Omental fat pad (tissue), 4 donors: ENCODE data around the gene ADCY2. TPM values are rescaled to one million over a fixed set of nuclear protein-coding genes. Genes with fewer than 3 reads are reported as not detected.

Experiments
- ATAC-seq: fragments of 150-250 bp; one replicate; pipeline ENCODE4 v1.9.1; 2016; ENCODE audit warnings: mild to moderate bottlenecking, moderate library complexity; ENCODE audit not compliant: low FRiP score
- DNase-seq: peaks from one replicate; pipeline ENCODE4 v3.0.0-alpha.2; 2019; ENCODE audit warnings: low spot score
- total RNA-seq, 4 donors: library from RNA; depleted of rRNA; stranded (reverse); fragments of >200 nt; gene quantifications; one replicate each; pipeline ENCODE4 v1.1.0, GENCODE V29; 2016
- TF ChIP-seq, protein P1 (sequence below), 3 donors: fragments of 450-650 bp; IDR thresholded peaks; one replicate each; pipeline ENCODE4 v1.5.1; 2016 to 2017; ENCODE audit warnings: antibody characterized with exemption in 3 of 3, mild to moderate bottlenecking in 3 of 3, moderate library complexity in 2 of 3

Gene ADCY2
- total RNA-seq, 4 donors from 2014 or later, result 1.1 to 2.4 (median 1.7) TPM

DNA sequence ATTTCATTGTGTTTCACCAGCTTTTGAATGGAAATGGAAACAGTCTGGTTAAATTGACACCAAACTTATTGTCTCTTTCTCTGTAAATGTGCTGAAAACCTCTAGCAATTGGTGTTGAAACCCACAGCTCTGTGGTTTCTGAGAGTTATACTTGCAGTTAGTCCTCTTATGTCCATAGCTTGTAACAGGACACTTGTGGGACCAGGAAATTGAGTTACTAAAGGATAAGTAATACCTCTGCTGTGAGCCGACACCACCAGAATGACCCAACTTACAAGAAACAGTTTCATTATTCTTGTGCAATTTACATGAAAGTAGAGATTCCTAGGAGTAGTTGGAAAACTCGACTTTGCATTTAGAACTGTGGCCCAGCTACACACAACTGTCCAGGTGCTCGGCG lies 263.5 kb downstream of the ADCY2 start:
- TF ChIP-seq, protein P1, sequence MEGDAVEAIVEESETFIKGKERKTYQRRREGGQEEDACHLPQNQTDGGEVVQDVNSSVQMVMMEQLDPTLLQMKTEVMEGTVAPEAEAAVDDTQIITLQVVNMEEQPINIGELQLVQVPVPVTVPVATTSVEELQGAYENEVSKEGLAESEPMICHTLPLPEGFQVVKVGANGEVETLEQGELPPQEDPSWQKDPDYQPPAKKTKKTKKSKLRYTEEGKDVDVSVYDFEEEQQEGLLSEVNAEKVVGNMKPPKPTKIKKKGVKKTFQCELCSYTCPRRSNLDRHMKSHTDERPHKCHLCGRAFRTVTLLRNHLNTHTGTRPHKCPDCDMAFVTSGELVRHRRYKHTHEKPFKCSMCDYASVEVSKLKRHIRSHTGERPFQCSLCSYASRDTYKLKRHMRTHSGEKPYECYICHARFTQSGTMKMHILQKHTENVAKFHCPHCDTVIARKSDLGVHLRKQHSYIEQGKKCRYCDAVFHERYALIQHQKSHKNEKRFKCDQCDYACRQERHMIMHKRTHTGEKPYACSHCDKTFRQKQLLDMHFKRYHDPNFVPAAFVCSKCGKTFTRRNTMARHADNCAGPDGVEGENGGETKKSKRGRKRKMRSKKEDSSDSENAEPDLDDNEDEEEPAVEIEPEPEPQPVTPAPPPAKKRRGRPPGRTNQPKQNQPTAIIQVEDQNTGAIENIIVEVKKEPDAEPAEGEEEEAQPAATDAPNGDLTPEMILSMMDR (IDR thresholded peaks at IDR 0.05), result no peak
- DNase-seq (no peak), ATAC-seq (no peak)

DNA sequence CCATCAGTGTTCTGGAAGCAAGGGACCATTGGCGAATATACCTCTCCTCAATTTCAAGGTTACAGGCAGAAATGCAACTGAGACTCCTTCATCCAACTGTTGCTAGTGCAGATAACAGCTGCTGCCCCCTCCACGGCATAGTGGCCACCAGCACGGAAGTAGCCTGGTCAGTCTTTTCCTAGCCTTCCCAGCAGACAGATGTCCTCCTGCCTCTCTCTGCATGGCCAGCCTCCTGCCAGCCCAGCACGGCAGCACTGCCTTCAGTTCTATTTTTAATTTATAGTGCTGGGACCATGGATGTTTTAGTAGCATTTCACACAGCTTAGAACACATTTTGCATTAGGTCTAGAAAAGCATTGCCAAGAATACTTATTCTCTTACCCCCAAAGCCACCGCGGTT lies 266.4 kb downstream of the ADCY2 start:
- DNase-seq (no peak), ATAC-seq (no peak)
- TF ChIP-seq, protein P1 (IDR thresholded peaks at IDR 0.05), result no peak

DNA sequence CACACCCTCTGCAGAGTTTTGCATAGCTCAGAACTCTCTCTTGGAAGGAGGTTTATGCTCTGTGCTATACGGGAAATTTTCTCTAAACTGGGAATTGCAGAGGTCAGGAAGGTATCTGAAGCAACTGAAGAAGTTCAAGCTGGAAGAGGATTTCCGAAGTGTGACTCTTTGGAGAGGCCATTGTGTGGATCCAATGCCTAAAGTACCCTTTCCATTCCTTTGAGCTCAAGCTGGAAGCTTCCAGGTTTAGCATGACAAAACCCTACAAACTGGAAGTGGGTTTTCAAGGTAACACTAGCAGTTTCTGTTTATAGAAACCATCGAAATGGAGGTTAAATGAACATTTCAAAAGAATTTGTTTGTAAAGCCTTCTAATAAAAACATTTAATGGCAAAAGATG lies 267.9 kb downstream of the ADCY2 start:
- DNase-seq (no peak), ATAC-seq (no peak)
- TF ChIP-seq, protein P1 (IDR thresholded peaks at IDR 0.05), result no peak

DNA sequence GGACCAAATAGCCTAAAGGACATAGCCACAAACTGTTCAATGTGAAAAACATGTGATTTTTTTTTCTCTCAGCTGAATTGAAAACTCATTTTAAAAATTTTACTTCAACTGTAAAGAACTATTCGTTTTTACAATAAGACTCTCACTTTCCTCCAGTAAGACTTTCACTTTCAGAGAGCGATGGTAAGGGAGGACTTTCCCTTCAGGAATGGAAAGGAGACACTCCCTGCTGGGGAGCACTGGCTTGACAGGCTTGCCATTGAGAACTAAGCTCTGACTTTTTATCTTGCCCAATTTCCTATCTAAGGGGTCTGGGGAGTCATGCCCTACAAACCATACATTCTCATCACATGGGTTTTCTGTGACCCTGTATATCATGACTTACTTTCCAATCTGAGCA lies 268.3 kb downstream of the ADCY2 start:
- no peak for DNase-seq
- TF ChIP-seq, protein P1 (IDR thresholded peaks at IDR 0.05), result no peak
- ATAC-seq, result no peak

DNA sequence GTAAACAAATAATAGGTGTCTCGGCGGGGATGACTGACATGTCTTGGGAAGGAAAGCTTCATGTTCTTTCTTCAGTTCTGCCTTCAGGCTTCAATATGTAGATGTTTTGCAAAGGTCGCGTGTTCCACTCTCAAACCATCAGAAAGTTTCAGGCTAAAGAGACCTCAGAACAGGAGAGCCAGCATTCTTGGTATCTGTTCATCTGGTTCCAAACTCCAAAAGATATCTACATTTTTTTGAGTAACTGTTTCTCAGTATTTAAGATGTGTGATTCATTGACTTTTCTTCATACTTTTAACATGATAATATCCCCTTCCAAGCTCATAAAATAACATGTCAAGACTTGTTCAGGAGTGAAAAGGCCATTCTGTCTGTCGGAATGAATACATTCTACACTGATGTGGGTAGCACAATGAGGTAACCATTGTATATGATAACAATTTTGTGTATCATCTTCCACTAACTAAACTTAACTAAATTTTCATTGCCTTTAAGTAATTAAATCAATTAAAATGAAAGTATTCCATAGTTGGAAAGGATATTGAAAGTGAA lies 271.4 kb downstream of the ADCY2 start:
- DNase-seq (no peak), ATAC-seq (no peak)
- TF ChIP-seq, protein P1 (IDR thresholded peaks at IDR 0.05), result no peak

DNA sequence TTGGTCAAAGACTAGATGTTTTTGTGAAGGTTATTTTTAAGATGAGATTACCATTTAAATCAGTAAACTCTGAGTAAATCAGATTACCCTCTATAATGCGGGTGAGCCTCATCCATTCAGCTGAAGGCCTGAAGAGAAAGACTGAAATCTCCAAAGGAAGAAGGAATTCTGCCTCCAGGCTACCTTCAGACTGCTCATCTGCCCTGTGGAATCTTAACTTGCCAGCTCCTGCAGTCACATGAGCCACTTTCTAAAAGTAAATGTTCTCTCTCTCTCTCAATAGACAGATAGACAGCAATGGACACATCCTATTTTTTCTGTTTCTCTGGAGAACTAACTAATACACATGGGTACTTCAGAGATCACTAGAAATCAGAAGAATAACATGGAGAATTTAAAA lies 272.2 kb downstream of the ADCY2 start:
- ATAC-seq (no peak), DNase-seq (no peak)
- TF ChIP-seq, protein P1 (IDR thresholded peaks at IDR 0.05), result no peak

DNA sequence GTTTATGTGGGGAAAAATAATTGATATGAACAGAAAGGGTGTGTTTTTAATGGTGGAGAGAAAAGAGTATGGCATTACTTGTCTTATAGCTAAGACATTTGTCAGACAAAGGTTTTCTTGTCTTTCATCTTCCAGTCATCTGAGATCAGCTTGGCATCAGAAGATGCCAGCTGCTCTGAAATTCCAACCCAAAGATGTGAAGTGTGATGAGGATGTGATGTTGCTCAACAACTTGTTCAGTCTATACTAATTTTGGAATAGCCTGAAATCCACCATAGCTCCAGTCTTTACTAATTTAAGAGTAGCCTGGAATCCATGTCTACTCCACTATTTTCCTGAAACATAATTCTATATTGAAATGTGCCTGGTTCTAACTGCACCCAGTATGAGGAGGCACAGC lies 272.7 kb downstream of the ADCY2 start:
- no peak for DNase-seq
- no peak for ATAC-seq
- TF ChIP-seq, protein P1 (IDR thresholded peaks at IDR 0.05), result no peak
